Suppressor macrophage (primary cell): ENCODE results near the gene ESRP2.

Experiments
- DNase-seq, 4 experiments: peaks; one replicate each; pipeline ENCODE4 v3.0.0-alpha.2; 2020 to 2022
- total RNA-seq, 17 experiments: gene quantifications; one replicate each; lab custom pipeline; 2026; ENCODE audit warnings: mixed read lengths in 6 of 17, inconsistent platforms in 3 of 17; lab: John Stamatoyannopoulos, UW

ESRP2 gene
- 0 to 2.3 (median 0) reads per million in 17 experiments for total RNA-seq

DNA sequence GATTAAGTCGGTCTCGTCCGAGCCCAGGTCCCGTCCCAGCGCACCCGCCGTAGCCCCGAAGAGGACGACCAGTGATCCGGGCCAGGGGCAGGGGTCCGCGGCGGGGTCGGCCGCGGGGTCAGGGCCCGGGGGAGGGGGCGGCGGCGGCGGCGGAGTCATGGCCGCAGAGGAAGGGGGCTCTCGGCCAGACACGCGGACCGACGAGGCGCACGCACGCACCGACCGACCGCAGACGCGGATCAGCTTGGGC lies at the start of gene ESRP2:
Gene ESRP2, minus strand, starts transcription at position 241 of the 250 bp plus-strand sequence. Its CDS starts 82 bp downstream, at position 159.
- no peak for DNase-seq

DNA sequence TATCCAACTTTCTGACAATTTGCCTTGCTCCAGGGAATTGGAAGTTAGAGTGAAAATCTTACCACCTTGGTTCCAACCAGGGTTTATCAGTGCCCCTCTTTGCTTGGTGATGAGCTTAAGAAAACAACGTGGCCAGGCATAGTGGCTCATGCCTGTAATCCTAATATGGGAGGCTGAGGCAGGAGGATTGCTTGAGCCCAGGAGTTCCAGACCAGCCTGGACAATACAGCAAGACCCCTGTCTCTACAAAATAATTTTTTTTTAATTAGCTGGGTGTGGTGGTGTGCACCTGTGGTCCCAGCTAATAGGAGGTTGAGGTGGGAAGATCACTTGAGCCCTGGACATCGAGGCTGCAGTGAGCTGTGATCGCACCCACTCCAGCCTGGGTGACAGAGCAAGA lies 49.8 kb upstream of the ESRP2 start:
- DNase-seq: no peak

DNA sequence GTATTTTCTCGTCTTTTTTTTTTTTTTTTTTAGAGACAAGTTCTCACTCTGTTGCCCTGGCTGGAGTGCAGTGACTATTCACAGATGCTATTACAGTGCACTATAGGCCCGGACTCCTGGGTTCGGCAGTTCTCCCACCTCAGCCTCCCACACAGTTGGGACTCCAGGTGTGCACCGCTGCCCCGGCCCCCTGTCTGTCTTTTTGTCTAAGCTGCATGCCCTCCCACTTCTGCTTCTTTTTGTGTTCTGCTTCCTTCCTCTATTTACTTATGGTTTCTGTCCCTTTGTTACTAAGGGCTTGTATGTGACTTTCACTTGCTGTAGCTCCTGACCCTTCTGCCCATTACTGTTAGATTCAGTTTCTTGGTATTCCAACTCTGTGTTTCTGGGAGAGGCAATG lies 48.9 kb upstream of the ESRP2 start:
- DNase-seq: peak in 3 of 4 experiments; percentile 51 to 64 (median 61)

GRCh38 chr16:68283801-68284598 lies 48.1 kb upstream of the ESRP2 start:
- DNase-seq: no peak

- DNase-seq: peak in 2 of 4 experiments; percentile 30 to 44
Measured at GRCh38 chr16:68283346-68283745, 47.4 kb upstream of the ESRP2 start.

DNA sequence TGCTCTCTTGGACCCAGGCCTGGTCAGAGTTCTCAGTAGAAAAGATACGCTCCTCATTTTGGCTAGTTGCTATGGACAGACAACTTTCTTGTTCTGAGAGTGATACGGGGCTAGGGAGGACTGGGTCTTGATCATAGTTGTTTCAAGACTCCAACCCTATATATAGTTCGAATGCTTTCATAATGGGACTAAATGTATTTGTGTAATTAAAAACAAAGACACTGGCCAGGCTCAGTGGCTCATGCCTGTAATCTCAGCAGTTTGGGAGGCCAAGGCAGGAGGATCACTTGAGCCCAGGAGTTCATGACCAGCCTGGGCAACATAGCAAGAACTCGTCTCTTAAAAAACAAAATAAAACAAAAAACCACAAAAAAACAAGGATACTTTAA lies 46.1 kb upstream of the ESRP2 start:
- no peak for DNase-seq

- DNase-seq: no peak
Measured at GRCh38 chr16:68281368-68282063, 45.6 kb upstream of the ESRP2 start.

DNA sequence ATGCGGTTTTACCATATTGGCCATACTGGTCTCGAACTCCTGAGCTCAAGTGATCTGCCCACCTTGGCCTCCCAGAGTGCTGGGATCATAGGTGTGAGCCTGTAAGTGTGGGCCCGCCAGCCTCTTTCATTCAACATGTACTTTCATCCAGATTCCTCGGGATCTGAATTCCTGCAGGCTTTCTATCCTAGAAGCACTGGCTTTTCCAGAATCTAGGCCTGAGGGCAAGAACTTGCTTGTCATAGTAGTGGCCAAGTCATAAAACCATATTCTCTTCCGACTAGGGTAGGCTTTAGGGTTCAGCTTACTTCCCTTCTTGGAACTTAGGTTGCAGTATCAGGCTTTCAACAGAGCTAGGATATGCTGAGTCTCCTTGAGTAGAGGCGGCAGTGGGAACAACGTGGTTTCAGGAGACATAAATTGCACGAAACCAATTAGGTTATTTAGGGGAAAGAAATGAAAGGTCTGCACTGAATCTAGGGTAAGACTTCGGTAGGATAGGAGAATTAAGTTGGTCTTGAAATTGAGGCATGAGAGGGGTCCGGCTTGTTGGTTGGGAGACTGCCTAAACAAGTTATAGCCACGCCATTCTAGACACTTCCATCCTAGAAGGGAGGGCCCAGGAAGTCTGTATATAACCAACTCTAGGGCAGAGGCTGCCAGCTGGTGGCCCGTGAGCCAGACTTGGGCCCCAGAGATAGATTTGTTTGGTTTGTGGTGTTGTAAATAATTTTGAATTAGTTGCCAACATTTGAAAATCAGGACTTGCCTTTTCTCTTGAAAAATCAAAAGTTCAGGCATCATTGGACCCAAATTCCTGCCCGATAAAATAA lies 44.0 kb upstream of the ESRP2 start:
- DNase-seq: peak in 2 of 4 experiments; percentile 43 to 45

DNA sequence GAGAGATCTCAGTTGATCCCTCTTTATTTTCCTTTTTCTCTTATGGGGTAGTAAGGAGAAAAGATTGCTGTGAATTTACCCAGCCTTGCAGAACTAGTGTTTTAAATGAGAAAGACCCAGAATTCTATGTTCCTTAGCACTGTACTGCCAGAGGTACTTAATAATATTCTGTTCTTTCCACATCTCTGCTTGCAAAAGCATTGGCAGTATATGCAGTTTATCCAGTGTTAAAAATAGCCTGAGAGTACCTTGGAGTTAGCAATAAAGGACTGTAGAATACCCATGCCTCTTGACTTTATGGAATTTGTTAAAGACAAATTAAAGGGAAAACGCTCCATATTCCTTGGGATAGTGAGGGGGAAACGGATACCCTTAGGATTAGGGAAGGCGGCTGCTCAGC lies 40.3 kb upstream of the ESRP2 start:
- DNase-seq: no peak

GRCh38 chr16:68275611-68276191 lies 39.8 kb upstream of the ESRP2 start:
- DNase-seq: no peak

- no peak for DNase-seq
Measured at GRCh38 chr16:68274441-68274840, 38.5 kb upstream of the ESRP2 start.

- DNase-seq: no peak
Measured at GRCh38 chr16:68273896-68274295, 38.0 kb upstream of the ESRP2 start.

DNA sequence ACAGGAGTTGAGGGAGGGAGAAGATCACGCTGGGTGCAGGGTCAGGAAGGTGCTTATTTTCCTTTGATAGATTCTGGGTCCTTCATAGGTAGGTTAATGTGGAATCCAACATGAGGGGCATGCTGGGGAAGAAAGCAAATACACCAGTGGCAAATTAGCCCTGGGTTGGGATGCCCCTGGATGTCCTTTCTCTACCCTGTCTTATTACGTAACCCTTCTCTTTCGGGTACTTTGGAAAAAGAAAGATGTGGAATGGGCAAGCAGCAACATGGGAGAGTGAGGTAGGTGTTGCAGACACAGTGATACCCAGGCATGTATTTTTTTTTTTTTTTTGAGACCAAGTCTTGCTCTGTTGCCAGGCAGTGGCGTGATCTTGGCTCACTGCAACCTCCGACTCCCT lies 37.5 kb upstream of the ESRP2 start:
- DNase-seq: no peak

DNA sequence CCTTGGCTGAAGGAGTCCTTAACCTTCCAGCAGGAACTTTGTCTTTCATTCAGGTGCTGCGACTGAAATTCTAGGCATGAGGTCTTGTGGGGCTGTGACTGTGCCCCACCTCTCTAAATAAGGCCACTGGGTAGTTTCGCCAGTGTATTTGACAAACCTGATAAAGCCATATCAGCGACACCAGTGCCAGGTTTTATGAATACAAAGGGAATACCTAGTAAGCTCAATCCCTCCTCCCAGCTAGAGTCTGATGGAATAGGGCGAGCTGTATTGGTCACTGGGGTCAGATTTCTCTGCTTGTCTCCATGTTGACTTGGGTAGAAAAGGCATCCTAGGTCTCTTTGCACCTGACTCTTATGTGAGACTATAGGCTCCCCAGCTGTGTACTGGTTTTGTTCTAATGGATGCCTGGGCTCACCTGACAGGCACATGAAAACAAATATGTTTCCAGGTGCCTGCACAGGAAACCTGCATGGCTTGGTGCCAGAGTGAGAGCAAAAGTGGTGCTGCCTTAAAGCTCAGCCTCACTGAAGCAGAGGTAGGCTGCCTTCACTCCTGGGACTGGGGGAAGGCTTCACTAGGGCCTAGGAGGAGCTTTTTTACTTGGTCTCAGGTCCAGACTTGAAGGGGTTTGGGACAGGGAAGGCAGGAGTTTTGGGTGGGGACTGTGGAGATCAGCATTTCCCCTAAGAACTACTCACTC lies 36.7 kb upstream of the ESRP2 start:
- DNase-seq: no peak

GRCh38 chr16:68270353-68270752 lies 34.4 kb upstream of the ESRP2 start:
- DNase-seq: no peak

GRCh38 chr16:68269793-68270192 lies 33.9 kb upstream of the ESRP2 start:
- DNase-seq: no peak

DNA sequence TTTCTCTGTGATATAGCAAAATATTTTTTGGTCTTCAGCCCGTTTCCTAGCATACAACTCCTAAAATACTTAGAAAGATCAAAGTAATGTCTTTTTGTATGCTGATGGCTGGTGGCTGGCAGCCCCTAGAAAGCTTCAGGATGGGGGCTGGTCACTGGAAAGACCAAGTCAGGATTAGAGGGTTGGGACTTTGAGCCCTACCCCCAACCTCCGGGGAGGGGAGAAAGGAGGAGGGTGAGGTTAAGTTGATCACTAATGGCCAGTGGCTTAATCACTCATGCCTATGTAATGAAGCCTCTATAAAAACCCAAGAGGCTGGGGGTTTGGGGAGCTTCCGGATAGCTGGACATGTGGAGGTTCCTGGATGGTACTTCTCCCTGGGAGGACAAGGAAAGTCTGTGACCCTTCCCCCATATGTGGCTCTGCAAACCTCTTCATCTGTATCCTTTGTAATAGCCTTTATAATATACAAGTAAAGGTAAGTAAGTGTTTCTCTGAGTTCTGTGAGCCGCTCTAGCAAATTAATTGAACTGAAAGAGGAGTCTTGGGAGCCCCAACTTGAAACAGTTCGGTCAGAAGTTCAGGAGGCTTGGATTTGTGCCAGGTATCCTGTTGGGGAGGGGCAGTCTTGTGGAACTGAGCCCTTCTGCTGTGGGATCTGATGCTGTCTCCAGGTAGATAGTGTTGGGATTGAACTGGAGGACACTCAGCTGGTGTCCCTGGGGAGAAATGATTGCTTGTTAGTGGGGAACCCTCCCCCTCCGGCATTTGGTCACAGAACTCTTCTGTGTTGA lies 31.9 kb upstream of the ESRP2 start:
- no peak for DNase-seq

- peak; percentile 66 to 76 (median 74) for DNase-seq
Measured at GRCh38 chr16:68265078-68265920, 29.4 kb upstream of the ESRP2 start.

- peak; percentile 85 to 93 (median 89) for DNase-seq
Measured at GRCh38 chr16:68264128-68265077, 28.5 kb upstream of the ESRP2 start, which contains the start of gene SLC7A6. Gene SLC7A6 (plus strand): TSS chr16:68264526. CDS start chr16:68274727, 10,201 bp downstream.
